ENCODE results near the gene PLA2G6.

DNA sequence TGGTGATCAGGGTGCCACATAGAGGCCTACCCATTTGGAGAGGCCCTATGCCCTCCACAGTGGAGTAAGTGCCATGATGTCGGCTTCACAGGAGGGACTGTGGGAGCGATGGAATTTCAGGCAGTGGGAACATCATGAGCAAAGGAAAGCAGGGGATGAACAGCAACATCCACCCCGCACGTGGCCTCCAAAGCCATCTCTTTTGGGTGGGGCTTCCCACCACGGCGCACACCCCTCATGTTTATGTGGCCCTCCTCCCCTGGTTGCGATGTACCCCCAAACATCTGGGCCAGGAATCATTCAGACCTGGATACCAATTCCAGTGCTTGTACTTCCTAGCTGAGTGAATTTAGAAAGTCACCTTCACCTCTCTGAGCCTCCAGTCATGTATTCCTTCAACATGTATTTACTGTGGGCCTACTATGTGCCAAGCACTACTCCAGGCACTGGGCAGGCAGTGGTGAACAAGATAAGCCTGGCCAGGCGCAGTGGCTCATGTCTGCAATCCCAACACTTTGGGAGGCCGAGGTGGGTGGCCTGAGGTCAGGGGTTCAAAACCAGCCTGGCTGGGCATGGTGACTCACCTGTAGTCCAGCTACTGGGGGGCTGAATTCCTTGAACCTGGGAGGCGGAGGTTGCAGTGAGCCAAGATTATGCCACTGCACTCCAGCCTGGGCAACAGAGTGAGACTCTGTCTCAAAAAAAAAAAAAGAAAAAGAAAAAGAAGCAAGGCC, 18.4 kb upstream of the PLA2G6 start:
- TF ChIP-seq CTCF (IDR thresholded peaks at IDR 0.05): no peak
- TF ChIP-seq POLR2A (IDR thresholded peaks at IDR 0.05): no peak
- TF ChIP-seq EP300 (IDR thresholded peaks at IDR 0.05; ENCODE audit: low read depth): no peak
